PC-3 (cell line): ENCODE measurements around the gene GPRC5D.

Experiments
- CTCF ChIP-seq: fragments of 300-600 bp; sonication (generic); conservative IDR thresholded peaks from 2 replicates; pipeline ENCODE4 v1.5.1; 2017; ENCODE audit warnings: antibody characterized with exemption, low read depth, mild to moderate bottlenecking, low read length
- EZH2phosphoT487 ChIP-seq: fragments of 300-600 bp; sonication (generic); IDR thresholded peaks from 2 replicates; pipeline ENCODE4 v1.6.1; 2018; ENCODE audit warnings: mild to moderate bottlenecking, antibody characterized with exemption, low read length, borderline replicate concordance

- TF ChIP-seq CTCF (no peak), EZH2phosphoT487 (no peak)
Measured at GRCh38 chr12:12996209-12996608, 44.2 kb upstream of the GPRC5D start.
